ENCODE measurements around the gene SORCS2.

Gene SORCS2

GRCh38 chr4:7518871-7519637, 326.7 kb downstream of the SORCS2 start:
- Histone ChIP-seq H3K27ac (no peak overlapping the region), H3K4me3 (no peak overlapping the region)
- DNase-seq (ENCODE audit: low spot score) = no peak
- TF ChIP-seq, protein P1, sequence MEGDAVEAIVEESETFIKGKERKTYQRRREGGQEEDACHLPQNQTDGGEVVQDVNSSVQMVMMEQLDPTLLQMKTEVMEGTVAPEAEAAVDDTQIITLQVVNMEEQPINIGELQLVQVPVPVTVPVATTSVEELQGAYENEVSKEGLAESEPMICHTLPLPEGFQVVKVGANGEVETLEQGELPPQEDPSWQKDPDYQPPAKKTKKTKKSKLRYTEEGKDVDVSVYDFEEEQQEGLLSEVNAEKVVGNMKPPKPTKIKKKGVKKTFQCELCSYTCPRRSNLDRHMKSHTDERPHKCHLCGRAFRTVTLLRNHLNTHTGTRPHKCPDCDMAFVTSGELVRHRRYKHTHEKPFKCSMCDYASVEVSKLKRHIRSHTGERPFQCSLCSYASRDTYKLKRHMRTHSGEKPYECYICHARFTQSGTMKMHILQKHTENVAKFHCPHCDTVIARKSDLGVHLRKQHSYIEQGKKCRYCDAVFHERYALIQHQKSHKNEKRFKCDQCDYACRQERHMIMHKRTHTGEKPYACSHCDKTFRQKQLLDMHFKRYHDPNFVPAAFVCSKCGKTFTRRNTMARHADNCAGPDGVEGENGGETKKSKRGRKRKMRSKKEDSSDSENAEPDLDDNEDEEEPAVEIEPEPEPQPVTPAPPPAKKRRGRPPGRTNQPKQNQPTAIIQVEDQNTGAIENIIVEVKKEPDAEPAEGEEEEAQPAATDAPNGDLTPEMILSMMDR (IDR thresholded peaks at IDR 0.05) = no peak

GRCh38 chr4:7519638-7520376, 327.5 kb downstream of the SORCS2 start:
- DNase-seq (ENCODE audit: low spot score) = no peak
- TF ChIP-seq, protein P1 (IDR thresholded peaks at IDR 0.05) = no peak
- H3K27ac ChIP-seq = no peak overlapping the region

DNA sequence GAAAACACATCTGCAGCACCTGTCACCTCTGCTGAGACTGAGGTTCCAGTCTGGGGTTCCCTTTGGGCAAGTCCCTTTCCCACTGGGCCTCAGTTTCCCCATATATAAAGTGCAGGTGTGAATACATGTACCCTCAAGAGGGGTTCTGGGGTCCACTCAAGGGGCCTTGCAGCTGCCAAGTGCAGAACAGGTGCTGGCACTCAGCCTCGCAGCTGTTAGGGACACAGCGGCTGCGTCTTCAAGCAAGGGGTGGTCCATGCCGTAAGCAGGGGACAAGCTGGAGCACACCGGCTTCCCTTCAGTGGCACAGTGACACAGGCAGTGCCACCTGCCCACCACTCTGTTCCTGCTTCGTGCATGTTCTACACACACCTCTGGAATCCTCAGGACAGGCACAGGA, 329.3 kb downstream of the SORCS2 start:
- H3K27ac ChIP-seq = no peak overlapping the region
- no peak for DNase-seq (ENCODE audit: low spot score)
- TF ChIP-seq, protein P1 (IDR thresholded peaks at IDR 0.05) = no peak
- no peak overlapping the region for H3K4me3 ChIP-seq

More at GRCh38 chr4:7519638-7520376, 327.5 kb downstream of the SORCS2 start:
- no peak overlapping the region for H3K4me3 ChIP-seq

DNA sequence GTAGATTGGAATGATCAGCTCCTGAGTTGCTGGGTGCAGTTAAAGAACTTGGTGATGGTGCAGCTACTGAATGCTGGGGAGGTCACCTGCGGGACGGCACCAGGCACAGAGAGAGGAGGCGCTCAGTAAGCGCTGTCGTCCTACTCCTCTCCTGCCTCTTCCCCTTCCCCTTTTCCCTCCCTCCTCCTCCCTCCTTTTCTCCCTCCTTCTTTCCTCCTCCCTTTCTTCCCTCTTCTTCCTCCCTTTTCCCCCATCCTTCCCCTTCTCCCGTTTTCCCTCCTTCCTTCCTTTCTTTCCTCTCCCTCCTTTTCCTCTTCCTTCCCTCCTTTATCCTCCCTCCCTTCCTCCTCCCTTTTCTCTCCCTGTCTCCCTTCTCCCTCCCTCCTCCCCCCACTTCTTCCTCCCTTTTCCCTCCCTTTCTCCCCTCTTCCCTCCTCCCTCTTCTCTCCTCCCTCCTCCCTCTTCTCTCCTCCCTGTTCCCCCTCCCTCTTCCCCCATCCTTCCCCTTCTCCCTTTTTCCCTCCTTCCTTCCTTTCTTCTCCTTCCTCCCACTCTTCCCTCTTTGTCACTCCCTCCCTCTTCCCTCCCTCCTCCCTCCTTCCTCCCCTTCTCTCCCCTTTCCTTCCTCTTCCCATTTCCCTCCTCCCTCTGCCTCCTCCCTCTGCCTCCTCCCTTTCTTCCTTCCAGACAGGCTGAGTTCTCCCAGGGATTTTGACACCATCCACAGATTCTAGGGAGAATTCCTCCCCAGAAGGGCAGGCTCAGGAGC, 330.3 kb downstream of the SORCS2 start:
- TF ChIP-seq, protein P1 (IDR thresholded peaks at IDR 0.05) = no peak
- H3K4me3 ChIP-seq = no peak overlapping the region
- DNase-seq (ENCODE audit: low spot score) = no peak
- H3K27ac ChIP-seq = no peak overlapping the region

DNA sequence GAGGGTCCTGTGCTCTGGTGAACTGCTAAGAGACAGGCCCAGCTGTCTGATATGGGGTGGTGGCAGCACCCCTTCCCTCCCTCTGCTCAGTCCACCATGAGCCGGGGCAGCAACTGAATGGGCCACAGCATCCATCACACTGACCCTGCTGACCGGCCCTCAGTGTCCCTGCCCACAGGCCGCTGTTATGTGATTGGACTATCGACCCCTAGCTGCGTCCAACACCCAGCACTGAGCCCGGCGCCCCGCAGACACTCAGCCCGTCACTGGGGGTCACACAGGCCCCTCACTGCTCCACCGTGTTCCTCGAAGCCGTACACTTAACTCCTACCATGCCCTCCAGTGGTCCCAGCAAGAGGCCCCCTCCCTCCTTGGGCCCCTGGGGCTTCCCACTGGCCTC, 331.2 kb downstream of the SORCS2 start:
- DNase-seq (ENCODE audit: low spot score) = no peak
- H3K4me3 ChIP-seq = no peak overlapping the region
- no peak overlapping the region for H3K27ac ChIP-seq
- TF ChIP-seq, protein P1 (IDR thresholded peaks at IDR 0.05) = no peak

GRCh38 chr4:7524064-7524682, 331.8 kb downstream of the SORCS2 start:
- Histone ChIP-seq H3K27ac (no peak overlapping the region), H3K4me3 (no peak overlapping the region)
- no peak for DNase-seq (ENCODE audit: low spot score)
- TF ChIP-seq, protein P1 (IDR thresholded peaks at IDR 0.05) = no peak
